GM23338 (cell line): Measurements from ENCODE around the gene TTBK2. TPM values are rescaled to one million over a fixed set of nuclear protein-coding genes. Genes with fewer than 3 reads are reported as not detected.
"Not testable (repeated sequence)": the region's sequence is repeated elsewhere in the genome, so short reads cannot be mapped to it uniquely, and the experiment has no call there.

ENCODE experiments used
- ATAC-seq: fragments of 200-7000 bp; cut with Tn5 transposase; 3 replicates; pipeline ENCODE4 v1.9.1; 2020
- DNase-seq: peaks from one replicate; pipeline ENCODE4 v3.0.0-alpha.2; 2015; ENCODE audit warnings: low spot score
- H2AFZ ChIP-seq: fragments of 200-600 bp; sonication (generic); 2 replicates; pipeline ENCODE4 v1.8.0; 2016; ENCODE audit warnings: antibody characterized with exemption, mild to moderate bottlenecking, moderate library complexity
- H3F3A ChIP-seq: fragments of 200-600 bp; sonication (generic); replicated peaks from 2 replicates; pipeline ENCODE4 v1.8.0; 2017; ENCODE audit warnings: antibody characterized with exemption, mixed run types, low read depth
- H3K27ac ChIP-seq: fragments of 200-600 bp; sonication (generic); 2 replicates; pipeline ENCODE4 v1.6.1; 2016; ENCODE audit warnings: low read depth
- H3K27me3 ChIP-seq: fragments of 200-600 bp; sonication (generic); 2 replicates; pipeline ENCODE4 v1.8.0; 2016; ENCODE audit warnings: mild to moderate bottlenecking, mixed run types, moderate library complexity; ENCODE audit not compliant: insufficient read depth
- H3K36me3 ChIP-seq: fragments of 200-600 bp; sonication (generic); 2 replicates; pipeline ENCODE4 v1.8.0; 2016; ENCODE audit warnings: mild to moderate bottlenecking; ENCODE audit not compliant: insufficient read depth
- H3K4me1 ChIP-seq: fragments of 200-600 bp; sonication (generic); 2 replicates; pipeline ENCODE4 v1.8.0; 2016; ENCODE audit warnings: mild to moderate bottlenecking, moderate library complexity; ENCODE audit not compliant: insufficient read depth
- H3K4me2 ChIP-seq: fragments of 200-600 bp; sonication (generic); 2 replicates; pipeline ENCODE4 v1.7.1; 2017; ENCODE audit warnings: mixed run types
- H3K4me3 ChIP-seq: fragments of 200-600 bp; sonication (generic); 2 replicates; pipeline ENCODE4 v1.6.1; 2016; ENCODE audit warnings: mixed run types
- H3K79me2 ChIP-seq: fragments of 200-600 bp; sonication (generic); replicated peaks from 2 replicates; pipeline ENCODE4 v1.8.0; 2017; ENCODE audit warnings: mild to moderate bottlenecking; ENCODE audit not compliant: insufficient read depth
- H3K9me2 ChIP-seq: fragments of 200-600 bp; sonication (generic); 2 replicates; pipeline ENCODE4 v1.8.0; 2017; ENCODE audit not compliant: insufficient read depth
- H4K20me1 ChIP-seq: fragments of 200-600 bp; sonication (generic); replicated peaks from 2 replicates; pipeline ENCODE4 v1.8.0; 2017; ENCODE audit warnings: mild to moderate bottlenecking; ENCODE audit not compliant: insufficient read depth
- H3K27ac Mint-ChIP-seq: 2 replicates; pipeline ENCODE4 v1.8.0; 2020; ENCODE audit warnings: inconsistent platforms, mild to moderate bottlenecking, moderate library complexity, mixed read lengths
- H3K27me3 Mint-ChIP-seq: 3 replicates; pipeline ENCODE4 v1.8.0; 2022; ENCODE audit warnings: low read depth, mild to moderate bottlenecking, moderate library complexity, mixed read lengths, inconsistent platforms; ENCODE audit not compliant: insufficient read depth, poor library complexity
- H3K36me3 Mint-ChIP-seq: 3 replicates; pipeline ENCODE4 v1.8.0; 2021; ENCODE audit warnings: low read depth, mild to moderate bottlenecking, inconsistent platforms, moderate library complexity, mixed read lengths
- H3K4me1 Mint-ChIP-seq: 3 replicates; pipeline ENCODE4 v1.8.0; 2020; ENCODE audit warnings: mild to moderate bottlenecking, inconsistent platforms, mixed read lengths
- H3K4me3 Mint-ChIP-seq: 3 replicates; pipeline ENCODE4 v1.8.0; 2021; ENCODE audit warnings: moderate library complexity, mild to moderate bottlenecking, inconsistent platforms, mixed read lengths
- H3K9me3 Mint-ChIP-seq: 3 replicates; pipeline ENCODE4 v1.8.0; 2020; ENCODE audit warnings: moderate library complexity, mild to moderate bottlenecking, inconsistent platforms, mixed read lengths
- ETS1 ChIP-seq: IDR thresholded peaks from 2 replicates; pipeline ENCODE4 v1.6.1; 2016; ENCODE audit warnings: antibody characterized with exemption
- EZH2 ChIP-seq: fragments of 200-600 bp; sonication (generic); IDR thresholded peaks from one replicate; pipeline ENCODE4 v1.8.0; 2017; ENCODE audit warnings: antibody characterized with exemption, mild to moderate bottlenecking, low read depth; ENCODE audit not compliant: unreplicated experiment
- JUNB ChIP-seq: IDR thresholded peaks from one replicate; pipeline ENCODE4 v1.6.1; 2016; ENCODE audit warnings: antibody characterized with exemption; ENCODE audit not compliant: unreplicated experiment
- NANOG ChIP-seq: IDR thresholded peaks from 2 replicates; pipeline ENCODE4 v1.6.1; 2016; ENCODE audit warnings: antibody characterized with exemption, borderline replicate concordance
- STAT1 ChIP-seq: IDR thresholded peaks from one replicate; pipeline ENCODE4 v1.6.1; 2016; ENCODE audit warnings: antibody characterized with exemption; ENCODE audit not compliant: unreplicated experiment
- ZNF331 ChIP-seq: fragments of 250-450 bp; sonication (Bioruptor Pico); IDR thresholded peaks from 2 replicates; pipeline ENCODE4 v1.5.0; 2020; ENCODE audit warnings: low read depth, mild to moderate bottlenecking, moderate library complexity
- polyA plus RNA-seq: library from polyadenylated mRNA; unstranded; fragments of >200 nt; fragmentation: Nextera tagmentation; extraction: Ambion mirVana; gene quantifications from 2 replicates; pipeline ENCODE4 v1.2.1, GENCODE V29; 2016
- total RNA-seq: library from RNA; depleted of rRNA; stranded (reverse); fragments of >200 nt; shearing (Covaris generic); gene quantifications from 2 replicates; pipeline ENCODE4 v1.2.3, GENCODE V29; 2014
- TF ChIP-seq, protein P1 (sequence below): fragments of 250-450 bp; sonication (Bioruptor Pico); IDR thresholded peaks from 2 replicates; pipeline ENCODE4 v1.5.0; 2020; ENCODE audit warnings: mild to moderate bottlenecking, moderate library complexity
- TF ChIP-seq, protein P2 (sequence below): IDR thresholded peaks from one replicate; pipeline ENCODE4 v1.6.1; 2018; ENCODE audit warnings: antibody characterized with exemption; ENCODE audit not compliant: unreplicated experiment

TTBK2 gene
- total and polyA plus RNA-seq, 2 experiments from 2014 or later: 5.8 to 15.9 TPM

DNA sequence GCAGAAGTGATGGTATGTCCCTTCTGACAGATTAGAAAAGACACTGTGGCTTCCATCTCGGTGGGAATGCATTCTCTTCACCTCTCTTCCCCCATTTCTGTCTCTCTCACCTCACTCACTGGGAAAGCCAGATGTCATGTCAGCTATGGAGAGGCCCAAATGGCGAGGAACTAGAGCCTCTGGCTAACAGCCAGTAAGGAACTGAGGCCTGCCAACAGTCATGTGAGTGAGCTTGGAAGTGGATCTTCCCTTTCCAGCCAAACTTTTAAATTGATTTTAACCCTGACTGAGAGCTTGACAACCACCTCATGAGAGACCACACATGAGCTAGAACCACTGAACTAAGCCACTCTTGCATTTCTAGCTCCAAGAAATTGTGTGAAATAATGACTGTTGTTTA, 148.4 kb downstream of the TTBK2 start (continued):
- TF ChIP-seq, protein P1, sequence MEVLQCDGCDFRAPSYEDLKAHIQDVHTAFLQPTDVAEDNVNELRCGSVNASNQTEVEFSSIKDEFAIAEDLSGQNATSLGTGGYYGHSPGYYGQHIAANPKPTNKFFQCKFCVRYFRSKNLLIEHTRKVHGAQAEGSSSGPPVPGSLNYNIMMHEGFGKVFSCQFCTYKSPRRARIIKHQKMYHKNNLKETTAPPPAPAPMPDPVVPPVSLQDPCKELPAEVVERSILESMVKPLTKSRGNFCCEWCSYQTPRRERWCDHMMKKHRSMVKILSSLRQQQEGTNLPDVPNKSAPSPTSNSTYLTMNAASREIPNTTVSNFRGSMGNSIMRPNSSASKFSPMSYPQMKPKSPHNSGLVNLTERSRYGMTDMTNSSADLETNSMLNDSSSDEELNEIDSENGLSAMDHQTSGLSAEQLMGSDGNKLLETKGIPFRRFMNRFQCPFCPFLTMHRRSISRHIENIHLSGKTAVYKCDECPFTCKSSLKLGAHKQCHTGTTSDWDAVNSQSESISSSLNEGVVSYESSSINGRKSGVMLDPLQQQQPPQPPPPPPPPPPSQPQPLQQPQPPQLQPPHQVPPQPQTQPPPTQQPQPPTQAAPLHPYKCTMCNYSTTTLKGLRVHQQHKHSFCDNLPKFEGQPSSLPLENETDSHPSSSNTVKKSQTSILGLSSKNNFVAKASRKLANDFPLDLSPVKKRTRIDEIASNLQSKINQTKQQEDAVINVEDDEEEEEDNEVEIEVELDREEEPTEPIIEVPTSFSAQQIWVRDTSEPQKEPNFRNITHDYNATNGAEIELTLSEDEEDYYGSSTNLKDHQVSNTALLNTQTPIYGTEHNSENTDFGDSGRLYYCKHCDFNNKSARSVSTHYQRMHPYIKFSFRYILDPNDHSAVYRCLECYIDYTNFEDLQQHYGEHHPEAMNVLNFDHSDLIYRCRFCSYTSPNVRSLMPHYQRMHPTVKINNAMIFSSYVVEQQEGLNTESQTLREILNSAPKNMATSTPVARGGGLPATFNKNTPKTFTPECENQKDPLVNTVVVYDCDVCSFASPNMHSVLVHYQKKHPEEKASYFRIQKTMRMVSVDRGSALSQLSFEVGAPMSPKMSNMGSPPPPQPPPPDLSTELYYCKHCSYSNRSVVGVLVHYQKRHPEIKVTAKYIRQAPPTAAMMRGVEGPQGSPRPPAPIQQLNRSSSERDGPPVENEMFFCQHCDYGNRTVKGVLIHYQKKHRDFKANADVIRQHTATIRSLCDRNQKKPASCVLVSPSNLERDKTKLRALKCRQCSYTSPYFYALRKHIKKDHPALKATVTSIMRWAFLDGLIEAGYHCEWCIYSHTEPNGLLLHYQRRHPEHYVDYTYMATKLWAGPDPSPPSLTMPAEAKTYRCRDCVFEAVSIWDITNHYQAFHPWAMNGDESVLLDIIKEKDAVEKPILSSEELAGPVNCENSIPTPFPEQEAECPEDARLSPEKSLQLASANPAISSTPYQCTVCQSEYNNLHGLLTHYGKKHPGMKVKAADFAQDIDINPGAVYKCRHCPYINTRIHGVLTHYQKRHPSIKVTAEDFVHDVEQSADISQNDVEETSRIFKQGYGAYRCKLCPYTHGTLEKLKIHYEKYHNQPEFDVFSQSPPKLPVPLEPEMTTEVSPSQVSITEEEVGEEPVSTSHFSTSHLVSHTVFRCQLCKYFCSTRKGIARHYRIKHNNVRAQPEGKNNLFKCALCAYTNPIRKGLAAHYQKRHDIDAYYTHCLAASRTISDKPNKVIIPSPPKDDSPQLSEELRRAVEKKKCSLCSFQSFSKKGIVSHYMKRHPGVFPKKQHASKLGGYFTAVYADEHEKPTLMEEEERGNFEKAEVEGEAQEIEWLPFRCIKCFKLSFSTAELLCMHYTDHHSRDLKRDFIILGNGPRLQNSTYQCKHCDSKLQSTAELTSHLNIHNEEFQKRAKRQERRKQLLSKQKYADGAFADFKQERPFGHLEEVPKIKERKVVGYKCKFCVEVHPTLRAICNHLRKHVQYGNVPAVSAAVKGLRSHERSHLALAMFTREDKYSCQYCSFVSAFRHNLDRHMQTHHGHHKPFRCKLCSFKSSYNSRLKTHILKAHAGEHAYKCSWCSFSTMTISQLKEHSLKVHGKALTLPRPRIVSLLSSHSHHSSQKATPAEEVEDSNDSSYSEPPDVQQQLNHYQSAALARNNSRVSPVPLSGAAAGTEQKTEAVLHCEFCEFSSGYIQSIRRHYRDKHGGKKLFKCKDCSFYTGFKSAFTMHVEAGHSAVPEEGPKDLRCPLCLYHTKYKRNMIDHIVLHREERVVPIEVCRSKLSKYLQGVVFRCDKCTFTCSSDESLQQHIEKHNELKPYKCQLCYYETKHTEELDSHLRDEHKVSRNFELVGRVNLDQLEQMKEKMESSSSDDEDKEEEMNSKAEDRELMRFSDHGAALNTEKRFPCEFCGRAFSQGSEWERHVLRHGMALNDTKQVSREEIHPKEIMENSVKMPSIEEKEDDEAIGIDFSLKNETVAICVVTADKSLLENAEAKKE (CRISPR knock-in tag): no peak
- TF ChIP-seq ETS1 (no peak), NANOG (no peak), ZNF331 (CRISPR knock-in tag) (no peak), JUNB (no peak), EZH2 (no peak), STAT1 (no peak)
- TF ChIP-seq, protein P2, sequence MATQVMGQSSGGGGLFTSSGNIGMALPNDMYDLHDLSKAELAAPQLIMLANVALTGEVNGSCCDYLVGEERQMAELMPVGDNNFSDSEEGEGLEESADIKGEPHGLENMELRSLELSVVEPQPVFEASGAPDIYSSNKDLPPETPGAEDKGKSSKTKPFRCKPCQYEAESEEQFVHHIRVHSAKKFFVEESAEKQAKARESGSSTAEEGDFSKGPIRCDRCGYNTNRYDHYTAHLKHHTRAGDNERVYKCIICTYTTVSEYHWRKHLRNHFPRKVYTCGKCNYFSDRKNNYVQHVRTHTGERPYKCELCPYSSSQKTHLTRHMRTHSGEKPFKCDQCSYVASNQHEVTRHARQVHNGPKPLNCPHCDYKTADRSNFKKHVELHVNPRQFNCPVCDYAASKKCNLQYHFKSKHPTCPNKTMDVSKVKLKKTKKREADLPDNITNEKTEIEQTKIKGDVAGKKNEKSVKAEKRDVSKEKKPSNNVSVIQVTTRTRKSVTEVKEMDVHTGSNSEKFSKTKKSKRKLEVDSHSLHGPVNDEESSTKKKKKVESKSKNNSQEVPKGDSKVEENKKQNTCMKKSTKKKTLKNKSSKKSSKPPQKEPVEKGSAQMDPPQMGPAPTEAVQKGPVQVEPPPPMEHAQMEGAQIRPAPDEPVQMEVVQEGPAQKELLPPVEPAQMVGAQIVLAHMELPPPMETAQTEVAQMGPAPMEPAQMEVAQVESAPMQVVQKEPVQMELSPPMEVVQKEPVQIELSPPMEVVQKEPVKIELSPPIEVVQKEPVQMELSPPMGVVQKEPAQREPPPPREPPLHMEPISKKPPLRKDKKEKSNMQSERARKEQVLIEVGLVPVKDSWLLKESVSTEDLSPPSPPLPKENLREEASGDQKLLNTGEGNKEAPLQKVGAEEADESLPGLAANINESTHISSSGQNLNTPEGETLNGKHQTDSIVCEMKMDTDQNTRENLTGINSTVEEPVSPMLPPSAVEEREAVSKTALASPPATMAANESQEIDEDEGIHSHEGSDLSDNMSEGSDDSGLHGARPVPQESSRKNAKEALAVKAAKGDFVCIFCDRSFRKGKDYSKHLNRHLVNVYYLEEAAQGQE: no peak

- not testable (repeated sequence) for H3K4me2 ChIP-seq, ATAC-seq, H3K27me3 Mint-ChIP-seq, H3K9me2 ChIP-seq, H4K20me1 ChIP-seq, H3K36me3 ChIP-seq, H2AFZ ChIP-seq, H3K79me2 ChIP-seq, H3K4me3 Mint-ChIP-seq, H3K4me1 Mint-ChIP-seq, H3K4me1 ChIP-seq, H3F3A ChIP-seq, H3K27me3 ChIP-seq, H3K27ac Mint-ChIP-seq, DNase-seq, H3K27ac ChIP-seq, H3K4me3 ChIP-seq
- H3K9me3 Mint-ChIP-seq: peaks cover 15% of the 10 kb centered on the region
- H3K36me3 Mint-ChIP-seq: peaks cover 27% of the 10 kb centered on the region
Measured at GRCh38 chr15:42766109-42766508, 154.5 kb downstream of the TTBK2 start.

- H3K27me3 ChIP-seq, H3K27ac ChIP-seq, H3K9me2 ChIP-seq, H3K36me3 ChIP-seq, H4K20me1 ChIP-seq, H3F3A ChIP-seq, H3K4me3 Mint-ChIP-seq, ATAC-seq, H3K27me3 Mint-ChIP-seq, H3K79me2 ChIP-seq, H3K4me1 Mint-ChIP-seq, H3K4me1 ChIP-seq: not testable (repeated sequence)
- Histone ChIP-seq H2AFZ (0 out of 2 replicates have a peak overlapping the region, but pooled peaks have one; percentile 52), H3K4me3 (peak overlapping the region; percentile 26; the same call in 1 of the 2 replicates), H3K4me2 (peak overlapping the region; percentile 62)
- Mint-ChIP-seq H3K27ac (peak overlapping the region; percentile 78), H3K36me3 (peaks cover 29% of the 10 kb centered on the region), H3K9me3 (peaks cover 24% of the 10 kb centered on the region)
- DNase-seq: peak; percentile 33
Measured at GRCh38 chr15:42764154-42764731, 156.3 kb downstream of the TTBK2 start.
